ENCODE results near the gene NT5C2.
A peak's percentile ranks its signal among the peaks of the same experiment; 100 is the strongest.
"Not testable (repeated sequence)": the region's sequence is repeated elsewhere in the genome, so short reads cannot be mapped to it uniquely, and the experiment has no call there.

The NT5C2 gene

DNA sequence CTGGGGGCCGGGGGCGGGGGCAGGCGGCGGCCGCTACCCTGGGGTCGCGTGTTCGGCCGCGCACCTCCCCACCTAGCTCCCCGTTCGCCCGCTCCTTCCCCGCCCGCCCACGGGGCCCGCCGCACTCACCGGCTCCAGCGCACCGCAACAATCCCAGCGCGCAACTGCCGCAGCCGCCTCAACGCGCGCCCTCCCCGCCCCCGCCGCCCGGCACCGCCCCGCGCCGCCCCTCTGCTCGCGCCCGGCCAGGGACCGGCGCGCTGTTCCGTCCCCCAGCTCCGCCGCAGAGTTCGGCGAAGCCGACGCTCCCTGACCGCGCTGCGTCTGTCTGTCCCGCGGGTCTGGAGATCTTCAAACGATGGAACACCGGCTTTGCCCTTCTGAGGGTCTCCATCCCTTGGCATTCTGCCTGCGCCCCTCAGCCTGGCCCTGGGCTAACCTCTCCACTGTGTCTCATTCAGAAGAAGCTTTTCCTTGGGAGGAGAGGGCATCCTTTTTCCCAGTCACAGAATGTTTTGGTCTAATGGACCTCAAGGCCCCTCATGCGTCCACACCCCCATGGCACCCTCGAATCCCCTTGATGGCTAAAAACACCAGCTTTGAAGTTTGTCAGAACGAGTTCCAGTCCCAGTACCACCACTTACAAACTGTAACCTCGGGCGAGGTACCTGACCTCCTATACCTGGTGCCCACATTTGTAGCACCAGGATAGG lies at the start of gene NT5C2:
NT5C2 (minus strand) TSS at position 166 of the 713 bp plus-strand sequence. CDS start 18,314 bp downstream, outside the sequence.
- DNase-seq = peak; percentile 69 to 83

DNA sequence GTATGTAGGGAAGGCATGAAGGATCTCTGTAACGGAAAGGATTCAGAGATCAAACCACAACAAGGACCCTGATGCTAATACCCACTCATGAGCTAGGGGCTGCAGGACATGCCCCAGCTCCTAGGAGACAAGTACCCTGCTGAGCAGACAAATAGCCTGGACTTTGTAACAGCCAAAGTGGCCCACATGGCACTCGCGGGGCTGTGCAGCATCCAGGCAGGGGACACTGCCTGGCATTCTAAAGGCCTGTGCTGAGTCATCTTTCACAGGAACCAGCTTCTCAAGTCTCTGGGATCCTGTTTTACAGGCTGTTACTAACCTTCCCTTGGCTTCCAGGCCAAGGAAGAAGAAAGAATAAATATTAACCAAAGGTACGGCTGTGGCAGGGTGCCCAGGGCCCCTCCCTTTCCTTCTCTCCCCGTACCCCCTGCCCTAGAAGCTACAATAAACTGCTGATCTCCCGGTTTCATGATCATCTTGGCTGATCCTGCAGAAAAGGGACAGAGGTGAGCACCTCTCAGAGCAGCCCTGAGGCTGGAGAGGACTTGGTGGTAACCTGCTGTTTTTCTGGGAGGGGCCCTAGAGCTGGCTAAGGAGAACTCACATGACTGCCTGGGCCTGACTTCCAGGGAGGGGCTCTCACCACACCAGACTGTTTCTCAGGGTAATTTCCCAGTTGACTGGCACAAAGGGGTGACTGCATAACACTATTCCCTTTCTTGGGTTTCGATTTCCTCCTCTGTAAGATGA lies 48.4 kb upstream of the NT5C2 start:
- peak; percentile 91 to 97 for DNase-seq

DNA sequence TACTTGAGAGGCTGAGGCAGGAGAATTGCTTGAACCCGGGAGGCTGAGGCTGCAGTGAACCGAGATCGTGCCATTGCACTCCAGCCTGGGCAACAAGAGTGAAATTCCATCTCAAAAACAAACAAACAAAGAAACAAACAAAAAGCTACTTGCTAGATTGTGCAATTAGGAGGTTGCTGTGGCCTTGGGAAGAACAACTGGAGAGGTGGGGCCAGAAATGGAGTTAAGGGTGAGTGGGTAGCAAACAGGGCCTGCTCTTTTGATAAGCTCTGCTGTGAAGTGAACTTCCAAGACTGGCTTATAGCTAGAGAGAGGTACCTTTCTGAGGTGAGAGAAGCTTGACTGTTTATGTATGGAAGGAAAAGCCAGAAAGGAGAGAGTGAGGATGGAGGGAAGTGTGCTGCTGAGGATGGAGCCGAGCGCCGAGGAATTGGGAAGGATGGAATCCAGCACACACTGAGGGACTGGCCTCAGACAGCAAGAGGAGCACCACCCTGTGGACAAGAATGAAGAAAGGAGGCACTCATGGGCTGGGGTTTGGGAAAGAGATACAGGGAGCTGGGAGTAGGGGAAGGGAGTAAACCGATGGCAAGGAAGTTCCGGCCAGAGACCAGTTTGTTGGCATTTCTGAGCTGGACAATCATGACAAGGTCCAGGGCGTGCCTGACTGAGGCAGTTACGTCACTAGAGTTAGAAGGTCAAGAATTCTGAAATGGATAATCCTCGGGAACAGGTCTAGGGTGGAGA lies 45.6 kb upstream of the NT5C2 start:
- DNase-seq = no peak

DNA sequence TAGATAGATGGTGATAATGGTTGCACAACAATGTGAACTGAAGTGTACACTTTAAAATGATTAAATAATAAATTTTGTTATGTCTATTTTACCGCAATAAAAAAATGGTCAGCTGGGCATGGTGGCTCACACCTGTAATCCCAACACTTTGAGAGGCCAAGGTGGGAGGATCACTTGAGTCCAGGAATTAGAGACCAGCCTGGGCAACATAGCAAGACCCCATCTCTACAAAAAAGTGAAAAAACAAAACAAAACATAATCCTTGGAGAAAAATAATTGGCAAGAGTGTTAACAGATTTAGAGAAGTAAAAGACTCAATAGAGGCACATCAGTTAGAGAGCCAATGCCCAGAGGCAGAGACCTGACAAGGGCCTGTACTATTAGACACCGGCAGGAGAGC lies 42.7 kb upstream of the NT5C2 start:
- no peak for DNase-seq

DNA sequence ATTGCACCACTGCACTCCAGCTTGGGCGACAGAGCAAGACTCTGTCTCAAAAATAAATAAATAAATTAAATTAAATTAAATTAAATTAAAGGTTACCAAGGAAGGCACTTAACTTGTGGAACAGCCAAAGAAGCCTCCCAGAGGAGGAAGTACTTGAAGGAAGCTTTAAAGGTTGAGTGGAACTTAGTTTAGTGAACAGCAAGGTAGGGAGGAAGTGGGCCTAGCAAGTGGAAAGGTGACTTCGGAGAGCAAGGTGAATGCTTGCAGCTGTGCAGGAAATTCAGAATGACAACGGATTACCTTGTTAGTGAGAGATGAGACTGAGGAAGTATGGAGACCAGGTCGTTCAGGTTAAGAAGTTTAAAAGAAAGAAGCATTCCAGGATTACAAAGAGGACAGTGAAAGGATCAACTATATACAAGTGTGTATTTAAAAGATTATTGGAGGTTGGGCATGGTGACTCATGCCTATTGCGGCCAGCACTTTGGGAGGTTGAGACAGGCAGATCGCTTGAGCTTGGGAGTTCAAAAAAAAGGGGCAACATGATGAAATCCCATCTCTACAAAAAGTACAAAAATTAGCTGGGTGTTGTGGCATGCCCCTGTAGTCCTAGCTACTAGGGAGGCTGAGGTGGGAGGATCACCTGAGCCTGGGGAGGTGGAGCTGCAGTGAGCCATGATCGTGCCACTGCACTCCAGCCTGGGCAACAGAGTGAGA lies 39.9 kb upstream of the NT5C2 start:
- no peak for DNase-seq

DNA sequence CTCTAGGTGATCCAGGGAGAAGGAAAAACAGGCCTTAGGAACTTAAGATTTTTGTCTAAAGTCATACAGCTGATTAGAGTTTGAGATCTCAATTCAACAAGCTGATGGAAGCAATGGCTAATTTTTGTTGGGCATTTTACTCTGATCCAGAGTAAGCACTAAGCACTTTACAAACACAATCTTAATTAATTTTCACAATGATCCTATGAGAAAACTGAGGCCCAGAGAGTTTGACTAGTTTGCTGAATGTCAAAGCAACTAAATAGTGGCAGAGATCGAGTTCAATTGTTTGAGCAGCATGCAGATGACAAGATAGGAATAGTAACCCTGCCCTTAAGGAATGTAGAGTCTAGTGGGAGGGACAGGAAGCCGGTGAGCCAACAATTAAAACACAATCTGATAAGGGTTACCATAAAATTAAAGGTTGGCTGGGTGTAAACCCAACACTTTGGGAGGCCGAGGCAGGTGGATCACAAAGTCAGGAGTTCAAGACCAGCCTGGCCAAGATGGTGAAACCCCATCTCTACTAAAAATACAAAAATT lies 39.1 kb upstream of the NT5C2 start:
- DNase-seq = no peak

DNA sequence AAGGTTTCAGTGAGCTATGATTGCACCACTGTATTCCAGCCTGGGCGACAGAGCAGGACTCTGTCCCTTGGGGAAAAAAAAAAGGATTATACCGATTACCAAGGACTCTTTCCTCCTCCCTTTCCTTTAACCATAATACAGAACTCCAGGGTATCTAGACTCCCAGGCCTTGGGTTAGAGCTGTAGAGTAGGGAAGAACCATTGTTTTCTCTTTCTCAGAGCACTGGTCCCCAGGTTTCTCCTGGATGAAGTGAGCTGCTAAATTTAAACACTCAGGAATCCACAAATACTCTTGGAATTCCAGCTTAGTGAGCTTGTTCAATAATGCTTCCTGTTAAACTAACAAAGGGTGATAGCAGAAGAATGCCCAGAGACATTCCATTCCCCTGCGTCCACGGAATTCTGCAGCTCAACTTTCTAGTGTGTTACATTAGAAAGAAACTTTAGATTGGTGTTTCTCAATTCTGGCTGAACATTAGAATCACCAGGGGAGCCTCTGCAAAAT lies 38.0 kb upstream of the NT5C2 start:
- no peak for DNase-seq

DNA sequence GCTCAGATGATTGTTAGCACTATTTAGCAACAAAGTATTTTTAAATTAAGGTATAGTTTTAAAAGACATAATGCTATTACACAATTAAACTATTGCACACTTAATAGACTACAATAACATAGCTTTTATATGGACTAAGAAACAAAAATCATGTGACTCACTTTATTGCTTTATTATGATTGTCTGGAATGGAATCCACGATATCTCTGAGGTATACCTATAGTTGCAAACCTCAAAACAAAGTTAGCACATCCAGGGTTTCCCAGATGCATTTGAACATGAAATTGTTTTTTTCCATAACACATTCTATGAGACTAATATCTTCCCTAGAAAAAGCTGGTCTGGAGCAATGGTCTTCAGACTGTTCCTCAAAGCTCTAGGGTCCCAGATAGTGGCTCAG lies 34.3 kb upstream of the NT5C2 start:
- DNase-seq = no peak

DNA sequence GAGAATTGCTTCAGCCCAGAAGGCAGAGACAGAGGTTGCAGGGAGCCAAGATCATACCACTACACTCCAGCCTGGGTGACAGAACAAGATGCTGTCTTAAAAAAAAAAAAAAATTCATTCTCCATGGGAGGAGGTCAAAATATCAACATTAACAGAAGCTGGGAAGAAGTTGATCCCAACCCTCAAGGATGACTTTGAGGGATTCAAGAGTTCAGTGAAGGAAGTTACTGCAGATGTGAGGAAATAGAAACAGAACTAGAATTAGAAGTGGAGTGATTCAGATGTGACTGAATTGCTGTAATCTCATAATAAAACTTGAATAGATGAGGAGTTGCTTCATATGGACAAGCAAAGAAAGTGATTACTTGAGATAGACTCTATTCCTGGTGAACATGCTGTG lies 32.9 kb upstream of the NT5C2 start:
- DNase-seq = peak; percentile 57 to 62

DNA sequence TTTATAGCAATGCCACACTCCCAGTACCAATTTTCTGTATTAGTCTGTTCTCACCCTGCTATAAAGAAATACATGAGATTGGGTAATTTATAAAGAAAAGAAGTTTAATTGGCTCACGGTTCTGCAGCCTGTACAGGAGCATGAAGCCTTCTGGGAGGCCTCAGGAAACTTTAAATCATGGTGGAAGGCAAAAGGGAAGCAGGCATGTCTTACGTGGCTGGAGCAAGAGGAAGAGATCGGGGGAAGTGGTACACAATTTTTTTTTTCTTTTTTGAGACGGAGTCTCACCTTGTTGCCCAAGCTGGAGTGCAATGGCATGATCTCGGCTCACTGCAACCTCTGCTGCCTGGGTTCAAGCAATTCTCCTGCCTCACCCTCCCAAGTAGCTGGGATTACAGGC lies 31.6 kb upstream of the NT5C2 start:
- DNase-seq = not testable (repeated sequence)

DNA sequence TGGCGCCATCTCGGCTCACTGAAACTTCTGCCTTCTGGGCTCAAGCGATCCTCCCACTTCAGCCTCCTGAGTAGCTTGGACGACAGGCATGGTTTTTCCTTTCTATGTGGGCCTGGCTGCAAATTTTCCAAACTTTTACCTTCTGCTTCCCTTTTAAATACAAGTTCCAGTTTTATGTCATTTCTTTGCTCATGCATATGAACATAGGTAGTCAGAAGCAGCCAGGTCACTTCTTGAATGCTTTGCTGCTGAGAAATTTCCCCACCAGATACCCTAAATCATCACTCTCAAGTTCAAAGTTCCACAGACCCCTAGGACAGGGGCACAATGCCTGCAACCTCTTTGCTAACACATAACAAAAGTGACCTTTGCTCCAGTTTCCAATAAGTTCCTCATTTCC lies 31.1 kb upstream of the NT5C2 start:
- no peak for DNase-seq

DNA sequence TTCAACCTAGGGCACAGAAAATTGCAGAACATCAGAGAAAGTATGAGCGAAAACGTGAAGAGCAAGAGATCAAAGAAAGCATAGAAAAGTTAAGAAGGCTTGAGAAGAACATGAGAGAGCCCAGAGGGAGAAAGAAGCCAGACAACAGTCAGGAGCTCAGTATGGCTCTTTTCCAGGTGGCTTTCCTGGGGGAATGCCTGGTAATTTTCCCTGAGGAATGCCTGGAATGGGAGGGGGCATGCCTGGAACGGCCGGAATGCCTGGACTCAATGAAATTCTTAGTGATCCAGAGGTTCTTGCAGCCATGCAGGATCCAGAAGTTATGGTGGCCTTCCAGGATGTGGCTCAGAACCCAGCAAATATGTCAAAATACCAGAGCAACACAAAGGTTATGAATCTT lies 23.3 kb upstream of the NT5C2 start:
- DNase-seq = not testable (repeated sequence)

DNA sequence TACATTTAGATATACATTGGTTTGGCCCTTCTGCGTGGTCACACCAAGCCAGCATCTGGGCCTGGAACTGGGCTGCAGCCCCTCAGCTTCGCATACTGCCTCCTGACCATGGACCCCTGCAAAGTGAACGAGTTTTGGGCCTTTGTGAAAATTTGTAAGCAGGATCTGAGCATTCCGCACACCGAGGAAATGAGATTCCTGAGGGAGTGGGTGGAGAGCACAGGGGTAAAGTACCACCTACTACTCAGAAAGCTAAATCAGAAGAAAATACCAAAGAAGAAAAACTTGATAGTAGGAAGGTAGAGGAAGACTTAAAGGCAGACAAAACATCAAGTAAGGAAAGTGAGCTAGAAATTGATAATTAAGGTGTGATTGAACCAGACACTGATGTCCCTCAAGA lies 22.5 kb upstream of the NT5C2 start:
- no peak for DNase-seq

DNA sequence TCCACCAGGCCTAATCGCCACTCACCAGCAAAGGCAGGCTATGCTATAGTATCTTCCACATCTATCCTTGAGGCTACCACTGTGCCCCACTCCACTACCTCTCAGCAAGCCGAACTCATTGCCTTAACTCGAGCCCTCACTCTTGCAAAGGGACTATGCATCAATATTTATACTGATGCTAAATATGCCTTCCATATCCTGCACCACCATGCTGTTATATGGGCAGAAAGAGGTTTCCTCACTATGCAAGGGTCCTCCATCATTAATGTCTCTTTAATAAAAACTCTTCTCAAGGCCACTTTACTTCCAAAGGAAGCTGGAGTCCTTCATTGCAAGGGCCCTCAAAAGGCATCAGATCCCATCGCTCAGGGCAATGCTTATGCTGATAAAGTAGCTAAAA lies 17.2 kb upstream of the NT5C2 start:
- not testable (repeated sequence) for DNase-seq

DNA sequence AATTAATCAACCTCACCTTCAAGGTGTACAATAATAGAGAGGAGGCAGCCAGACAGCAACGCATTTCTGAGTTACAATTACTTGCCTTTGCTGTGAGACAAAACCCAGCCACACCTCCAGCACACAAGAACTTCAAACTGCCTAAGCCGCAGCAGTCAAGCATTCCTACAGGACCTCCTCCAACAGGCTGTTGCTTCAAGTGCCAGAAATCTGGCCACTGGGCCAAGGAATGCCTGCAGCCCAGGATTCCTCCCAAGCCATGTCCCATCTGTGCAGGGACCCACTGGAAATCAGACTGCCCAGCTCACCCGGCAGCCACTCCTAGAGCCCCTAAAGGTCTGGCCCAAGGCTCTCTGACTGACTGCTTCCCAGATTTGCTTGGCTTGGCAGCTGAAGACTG lies 14.6 kb upstream of the NT5C2 start:
- DNase-seq = not testable (repeated sequence)

DNA sequence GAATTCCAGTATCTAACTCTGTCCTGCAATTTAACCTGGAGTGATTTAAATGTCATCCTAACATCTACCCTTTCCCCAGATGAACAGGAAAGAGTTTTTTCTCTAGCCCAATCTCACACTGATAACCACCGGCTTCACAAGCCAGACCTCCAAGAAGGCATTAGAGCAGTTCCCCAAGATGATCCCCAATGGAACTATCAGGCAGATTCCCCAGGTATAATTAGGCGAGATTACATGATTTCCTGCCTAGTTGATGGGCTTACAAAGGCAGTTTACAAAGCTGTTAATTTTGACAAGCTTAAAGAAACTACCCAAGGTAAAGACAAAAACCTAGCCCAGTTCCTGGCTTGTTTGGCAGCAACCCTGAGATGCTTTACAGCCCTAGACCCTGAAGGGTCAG lies 14.1 kb upstream of the NT5C2 start:
- DNase-seq = no peak

DNA sequence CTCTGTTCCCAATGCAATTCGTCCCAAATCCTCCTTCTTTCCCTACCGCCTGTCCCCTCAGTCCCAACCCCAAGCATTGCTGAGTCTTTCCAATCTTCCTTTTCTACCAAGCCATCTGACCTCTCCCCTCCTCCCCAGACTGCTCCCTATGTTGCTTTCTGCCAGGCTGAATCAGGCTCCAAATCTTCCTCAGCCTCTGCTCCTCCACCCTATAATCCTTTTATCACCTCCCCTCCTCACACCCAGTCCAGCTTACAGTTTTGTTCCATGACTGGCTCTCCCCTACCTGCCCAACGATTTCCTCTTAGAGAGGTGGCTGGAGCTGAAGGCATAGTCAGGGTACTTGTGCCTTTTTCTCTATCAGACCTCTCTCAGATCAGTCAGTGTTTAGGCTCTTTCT lies 13.6 kb upstream of the NT5C2 start:
- DNase-seq = not testable (repeated sequence)

DNA sequence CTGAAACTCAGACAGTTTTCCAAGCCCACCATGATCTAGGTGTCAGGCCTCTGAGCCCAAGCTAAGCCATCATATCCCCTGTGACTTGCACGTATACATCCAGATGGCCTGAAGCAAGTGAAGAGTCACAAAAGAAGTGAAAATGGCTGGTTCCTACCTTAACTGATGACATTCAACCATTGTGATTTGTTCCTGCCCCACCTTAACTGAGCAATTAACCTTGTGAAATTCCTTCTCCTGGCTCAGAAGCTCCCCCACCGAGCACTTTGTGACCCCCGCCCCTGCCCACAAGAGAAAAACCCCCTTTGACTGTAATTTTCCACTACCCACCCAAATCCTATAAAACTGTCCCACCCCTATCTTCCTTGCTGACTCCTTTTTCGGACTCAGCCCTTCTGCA lies 12.3 kb upstream of the NT5C2 start:
- not testable (repeated sequence) for DNase-seq

DNA sequence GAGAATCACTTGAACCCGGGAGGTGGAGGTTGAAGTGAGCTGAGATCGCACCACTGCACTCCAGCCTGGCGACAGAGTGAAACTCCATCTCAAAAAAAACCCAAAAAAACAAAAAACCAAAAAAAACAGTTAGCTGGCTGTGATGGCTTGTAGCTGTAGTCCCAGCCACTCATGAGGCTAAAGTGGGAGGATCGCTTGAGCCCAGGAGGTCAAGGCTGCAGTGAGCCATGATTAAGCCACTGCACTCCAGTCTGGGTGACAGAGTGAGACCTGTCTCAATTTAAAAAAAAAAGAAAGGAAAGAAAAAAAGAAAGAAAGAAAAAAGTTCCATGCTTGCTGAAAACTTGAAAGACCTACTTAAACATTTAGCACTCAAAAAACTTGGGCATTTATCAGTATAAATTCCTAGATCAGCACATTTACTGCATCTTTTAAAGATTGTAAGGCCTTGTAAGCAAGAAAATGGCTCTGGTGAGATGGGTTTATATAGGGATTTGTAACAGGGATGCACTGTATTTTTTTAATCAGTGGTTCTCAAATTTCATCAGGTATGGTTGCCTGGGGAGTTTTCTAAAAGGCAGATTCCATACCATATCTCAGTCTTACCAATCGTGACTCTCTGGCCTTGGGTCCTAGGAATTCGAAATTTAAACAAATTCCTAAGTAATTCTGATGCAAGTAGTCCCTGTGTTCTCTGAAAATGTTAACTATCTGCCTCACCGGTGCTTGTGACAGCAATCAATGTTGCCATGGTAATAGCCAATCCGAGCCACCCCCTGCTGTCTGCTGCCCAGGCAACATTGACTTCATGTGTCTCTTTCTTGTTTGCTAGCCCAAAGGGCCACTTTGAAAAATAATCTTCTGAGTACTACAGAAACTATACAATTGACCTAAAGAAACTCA lies 11.5 kb upstream of the NT5C2 start:
- no peak for DNase-seq

DNA sequence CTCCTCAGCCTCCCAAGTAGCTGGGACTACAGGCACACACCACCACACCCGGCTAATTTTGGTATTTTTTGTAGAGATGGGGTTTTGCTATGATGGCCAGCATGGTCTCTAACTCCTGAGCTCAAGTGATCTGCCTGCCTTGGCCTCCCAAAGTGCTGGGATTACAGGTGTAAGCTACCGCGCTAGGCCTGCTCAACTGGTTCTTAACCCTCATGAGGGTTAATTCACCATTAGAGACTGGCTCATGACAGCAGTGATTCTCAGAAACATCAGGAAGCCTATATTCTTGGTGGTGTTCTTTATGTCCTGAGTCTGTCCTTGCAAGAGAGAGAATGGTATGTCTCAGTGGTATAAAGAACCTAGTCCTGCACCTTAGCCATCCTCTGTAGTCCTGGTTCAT lies 10.4 kb upstream of the NT5C2 start:
- no peak for DNase-seq

DNA sequence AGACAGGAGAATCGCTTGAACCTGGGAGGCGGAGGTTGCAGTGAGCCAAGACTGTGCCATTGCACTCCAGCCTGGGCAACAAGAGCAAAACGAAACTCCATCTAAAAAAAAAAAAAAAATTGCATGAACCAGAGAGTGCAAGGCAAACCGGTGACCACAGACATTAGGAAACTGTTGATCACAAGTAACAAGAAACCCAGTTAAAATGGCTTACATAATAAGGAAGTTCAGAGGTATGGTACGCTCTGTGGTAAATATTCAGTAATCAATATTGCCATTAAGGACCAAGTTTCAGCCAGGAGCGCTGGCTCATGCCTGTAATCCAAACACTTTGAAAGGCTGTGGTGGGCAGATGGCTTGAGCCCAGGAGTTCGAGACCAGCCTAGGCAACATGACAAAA lies 9.2 kb upstream of the NT5C2 start:
- peak; percentile 67 to 84 for DNase-seq
